Measurements from ENCODE around the gene GATAD2A.
"Not testable (repeated sequence)": the region's sequence is repeated elsewhere in the genome, so short reads cannot be mapped to it uniquely, and the experiment has no call there.

The GATAD2A gene, protein sequence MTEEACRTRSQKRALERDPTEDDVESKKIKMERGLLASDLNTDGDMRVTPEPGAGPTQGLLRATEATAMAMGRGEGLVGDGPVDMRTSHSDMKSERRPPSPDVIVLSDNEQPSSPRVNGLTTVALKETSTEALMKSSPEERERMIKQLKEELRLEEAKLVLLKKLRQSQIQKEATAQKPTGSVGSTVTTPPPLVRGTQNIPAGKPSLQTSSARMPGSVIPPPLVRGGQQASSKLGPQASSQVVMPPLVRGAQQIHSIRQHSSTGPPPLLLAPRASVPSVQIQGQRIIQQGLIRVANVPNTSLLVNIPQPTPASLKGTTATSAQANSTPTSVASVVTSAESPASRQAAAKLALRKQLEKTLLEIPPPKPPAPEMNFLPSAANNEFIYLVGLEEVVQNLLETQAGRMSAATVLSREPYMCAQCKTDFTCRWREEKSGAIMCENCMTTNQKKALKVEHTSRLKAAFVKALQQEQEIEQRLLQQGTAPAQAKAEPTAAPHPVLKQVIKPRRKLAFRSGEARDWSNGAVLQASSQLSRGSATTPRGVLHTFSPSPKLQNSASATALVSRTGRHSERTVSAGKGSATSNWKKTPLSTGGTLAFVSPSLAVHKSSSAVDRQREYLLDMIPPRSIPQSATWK

DNA sequence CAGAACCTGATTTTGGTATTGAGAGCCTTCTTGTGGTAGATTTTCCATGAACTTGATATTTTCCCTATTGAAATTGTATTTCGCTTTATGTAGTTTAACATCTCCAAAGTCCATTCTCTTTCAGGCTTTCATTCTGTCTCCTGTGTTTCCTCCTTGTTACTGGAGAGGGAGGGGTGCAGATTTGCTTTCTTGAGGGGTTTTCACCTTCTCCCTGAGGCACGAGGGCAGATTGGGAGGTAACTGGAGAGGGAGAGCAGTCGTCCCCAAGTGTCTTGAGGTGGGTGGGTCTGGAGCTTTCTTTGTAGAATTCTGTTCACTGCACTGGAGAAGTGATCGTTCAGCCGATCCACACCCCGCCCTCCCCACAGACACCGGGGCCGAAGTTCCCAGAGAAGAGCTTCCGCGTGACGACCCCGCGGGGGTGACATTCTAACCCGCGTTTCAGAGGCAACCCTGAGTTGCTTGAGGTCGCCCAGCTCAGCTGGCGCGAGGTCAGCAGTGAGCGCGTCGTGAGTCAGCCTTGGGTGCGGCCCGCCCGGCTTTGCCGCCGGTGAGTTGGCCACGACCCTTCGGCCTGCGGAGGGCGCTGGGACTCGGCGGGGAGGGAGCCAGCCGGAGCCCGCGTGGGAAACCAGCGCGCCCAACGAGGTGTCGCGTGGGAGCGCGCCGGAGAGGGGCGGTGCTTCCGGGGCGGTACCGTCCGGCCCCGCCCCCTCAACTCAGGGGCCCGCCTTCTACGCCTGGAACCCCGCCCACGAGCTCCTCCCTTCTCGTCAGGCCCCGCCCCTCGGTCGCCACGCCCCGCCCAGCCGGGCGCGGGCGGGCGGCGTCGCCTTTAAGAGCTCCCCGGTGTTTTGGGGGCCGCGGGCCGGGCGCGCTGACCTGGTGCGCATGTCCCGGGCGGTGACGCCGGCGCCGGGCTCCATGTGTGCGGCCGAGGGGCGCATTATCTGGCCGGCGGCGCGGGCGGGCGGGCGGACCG lies at the start of gene GATAD2A:
Gene GATAD2A (plus strand): TSS at position 797 of the 982 bp plus-strand sequence. CDS start 59,671 bp downstream, outside the sequence.
- peak; percentile 86 to 92 for DNase-seq

DNA sequence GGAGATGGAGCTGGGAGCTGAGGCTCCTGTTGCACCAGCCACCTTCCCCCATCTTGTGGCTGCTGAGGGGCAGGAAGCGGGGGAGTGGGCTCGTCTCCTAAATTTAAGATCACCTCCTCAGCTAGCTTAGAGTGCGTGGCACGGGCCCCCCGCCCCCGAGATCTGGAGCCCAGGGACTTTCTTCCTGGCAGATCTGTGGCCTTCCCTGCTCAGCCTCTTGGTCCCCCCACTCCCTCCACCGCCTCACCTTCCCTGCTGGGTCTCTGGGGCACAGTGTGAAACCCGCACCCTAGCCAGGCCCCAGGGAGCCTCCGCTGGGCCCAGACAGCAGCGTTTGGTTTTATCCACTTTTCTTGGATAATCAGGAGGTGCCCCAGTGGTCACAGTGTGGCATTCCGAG lies 49.0 kb upstream of the GATAD2A start:
- DNase-seq: no peak

DNA sequence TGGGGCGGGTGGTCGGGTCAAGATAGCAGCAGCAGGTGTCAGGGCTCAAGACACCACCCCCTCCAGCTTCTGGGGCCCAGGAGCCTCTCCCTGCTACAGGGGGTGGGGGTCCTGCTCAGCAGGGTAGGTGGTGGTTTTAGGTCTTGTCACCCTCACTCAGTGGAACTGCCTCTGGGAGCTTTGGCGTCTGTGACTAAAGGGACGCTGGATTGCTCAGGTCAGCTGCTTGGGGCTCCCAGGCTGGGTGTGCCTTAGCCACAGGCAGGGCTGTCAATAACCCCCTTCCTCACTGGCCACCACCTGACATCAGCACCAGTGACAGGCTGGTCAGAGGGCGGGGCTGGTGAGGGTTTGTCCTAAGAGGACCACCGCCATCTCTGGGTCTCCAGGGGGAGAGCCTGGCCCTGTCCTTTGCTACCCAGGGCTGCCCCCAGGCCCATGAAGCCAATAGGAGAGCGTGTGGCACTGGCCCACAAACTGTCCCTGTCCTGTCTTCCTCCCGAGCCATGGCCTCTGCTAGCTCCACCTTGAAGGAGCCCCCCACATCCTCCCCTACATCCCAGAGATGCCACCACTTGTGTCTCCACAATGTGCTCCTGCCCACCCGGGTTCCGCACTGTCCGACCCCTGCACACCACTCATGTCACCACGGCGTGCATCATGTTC lies 48.4 kb upstream of the GATAD2A start:
- no peak for DNase-seq

DNA sequence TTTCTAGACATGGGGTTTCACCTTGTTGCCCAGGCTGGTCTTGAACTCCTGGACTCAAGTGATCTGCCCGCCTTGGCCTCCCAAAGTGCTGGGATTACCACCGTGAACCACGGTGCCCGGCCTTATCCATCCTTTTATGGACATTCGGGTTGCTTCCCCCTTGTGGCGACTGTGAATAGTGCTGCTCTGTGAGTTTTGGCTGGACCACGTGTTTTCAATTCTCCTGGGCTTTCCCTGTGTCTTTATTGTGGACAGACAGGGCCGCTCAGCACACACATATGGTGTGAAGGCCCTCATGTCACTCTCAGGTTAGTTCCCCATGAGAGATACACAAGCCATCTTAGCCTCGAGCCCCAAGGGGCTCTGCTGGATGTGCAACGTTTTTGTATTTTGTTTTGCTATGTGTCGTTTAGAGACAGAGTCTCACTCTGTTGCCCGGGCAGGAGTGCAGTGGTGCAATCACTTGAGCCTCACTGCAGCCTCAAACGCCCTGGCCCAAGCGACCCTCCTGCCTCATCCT lies 44.3 kb upstream of the GATAD2A start:
- DNase-seq: peak; percentile 73 to 80

DNA sequence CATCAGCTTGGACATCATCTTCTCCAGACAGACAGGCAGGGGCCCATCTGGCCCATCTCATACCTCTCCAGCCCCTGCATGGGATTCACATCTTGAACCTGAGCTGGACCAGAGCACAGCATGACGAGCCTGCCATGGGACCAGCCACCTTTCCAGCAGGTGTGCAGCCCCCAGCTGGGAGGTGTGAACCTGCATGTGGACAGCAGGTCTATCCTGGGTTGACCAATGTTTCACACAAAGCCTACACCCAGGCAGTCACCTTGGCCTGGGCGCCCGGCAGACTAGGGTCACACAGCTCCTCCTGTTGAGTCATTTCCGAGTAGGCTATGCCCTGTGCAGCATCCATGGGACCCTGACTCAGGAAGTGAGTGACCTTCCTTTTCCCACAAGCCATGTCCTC lies 43.4 kb upstream of the GATAD2A start:
- DNase-seq: no peak

DNA sequence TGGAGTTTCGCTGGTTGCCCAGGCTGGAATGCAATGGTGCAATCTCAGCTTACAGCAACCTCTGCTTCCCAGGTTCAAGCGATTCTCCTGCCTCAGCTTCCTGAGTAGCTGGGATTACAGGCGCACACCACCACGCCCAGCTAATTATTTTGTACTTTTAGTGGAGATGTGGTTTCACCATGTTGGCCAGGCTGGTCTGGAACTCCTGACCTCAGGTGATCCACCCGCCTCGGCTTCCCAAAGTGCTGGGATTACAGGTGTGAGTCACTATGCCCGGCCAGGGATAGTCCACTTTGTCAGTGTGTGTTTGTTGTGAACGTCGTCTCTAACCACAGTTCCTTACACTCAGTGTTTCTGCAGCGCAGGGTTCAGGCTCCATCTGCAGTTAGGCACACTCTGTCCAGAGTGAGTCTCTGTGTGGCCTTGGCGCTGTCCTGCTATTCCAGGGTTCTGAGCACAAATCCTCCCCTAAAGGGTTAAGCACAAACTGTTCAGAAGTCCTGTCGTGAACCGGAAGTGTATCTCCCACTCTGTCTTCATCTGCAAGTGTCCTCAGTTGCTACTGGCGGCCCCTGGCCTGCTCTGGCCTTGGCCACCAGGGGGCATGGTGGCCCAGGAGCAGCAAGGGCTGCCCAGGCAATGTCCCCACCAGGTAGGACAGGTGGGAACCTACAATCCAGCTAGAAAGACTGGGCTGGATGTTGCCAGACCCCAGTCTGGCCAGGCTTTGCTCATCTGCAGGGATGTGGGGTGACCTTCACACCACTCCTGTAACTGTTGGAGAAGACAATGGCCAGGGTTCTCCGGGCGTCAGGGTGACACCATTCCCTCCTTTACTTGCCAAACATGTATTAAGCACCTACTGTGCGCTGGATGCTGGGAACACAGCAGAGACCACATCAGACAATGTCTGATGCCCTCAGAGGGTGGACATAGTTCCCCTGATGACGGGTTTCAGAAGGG lies 38.8 kb upstream of the GATAD2A start:
- DNase-seq: peak; percentile 56 to 63

DNA sequence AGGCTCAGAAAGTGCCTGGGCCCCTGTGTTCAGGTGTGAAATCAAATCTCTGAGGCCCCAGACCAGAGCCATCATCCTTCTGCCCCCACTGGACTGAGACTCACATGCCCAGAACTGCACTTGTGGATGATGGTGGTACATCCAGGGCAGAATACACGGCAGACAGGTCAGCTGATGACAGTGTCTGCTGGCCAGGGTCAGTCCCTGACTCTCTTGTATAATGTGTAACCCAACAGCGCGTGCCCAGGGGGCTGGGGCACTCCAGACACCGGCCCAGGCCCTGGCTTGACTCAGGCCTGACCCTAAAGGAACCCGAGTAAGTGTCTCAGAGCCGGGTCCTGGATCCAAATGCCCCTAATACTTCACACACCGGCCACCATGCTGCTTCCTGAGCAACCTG lies 37.4 kb upstream of the GATAD2A start:
- DNase-seq: no peak

DNA sequence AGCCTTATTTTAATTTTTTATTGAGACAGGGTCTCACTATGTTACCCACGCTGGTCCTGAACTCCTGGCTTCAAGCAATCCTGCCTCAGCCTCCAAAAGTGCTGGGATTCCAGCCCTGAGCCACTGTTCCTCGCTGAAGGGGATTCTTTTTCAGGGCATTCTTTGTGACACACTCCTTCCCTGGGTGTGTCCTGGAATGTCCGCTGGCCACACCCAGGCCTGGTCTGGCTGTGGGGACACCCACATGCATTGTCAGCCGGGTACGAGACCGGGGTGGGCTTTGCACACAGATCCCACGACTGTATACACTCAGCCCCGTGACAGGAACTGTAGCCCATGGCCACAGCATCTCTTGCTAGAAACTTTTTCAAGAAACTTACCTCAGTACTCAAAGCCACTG lies 34.4 kb upstream of the GATAD2A start:
- DNase-seq: no peak

DNA sequence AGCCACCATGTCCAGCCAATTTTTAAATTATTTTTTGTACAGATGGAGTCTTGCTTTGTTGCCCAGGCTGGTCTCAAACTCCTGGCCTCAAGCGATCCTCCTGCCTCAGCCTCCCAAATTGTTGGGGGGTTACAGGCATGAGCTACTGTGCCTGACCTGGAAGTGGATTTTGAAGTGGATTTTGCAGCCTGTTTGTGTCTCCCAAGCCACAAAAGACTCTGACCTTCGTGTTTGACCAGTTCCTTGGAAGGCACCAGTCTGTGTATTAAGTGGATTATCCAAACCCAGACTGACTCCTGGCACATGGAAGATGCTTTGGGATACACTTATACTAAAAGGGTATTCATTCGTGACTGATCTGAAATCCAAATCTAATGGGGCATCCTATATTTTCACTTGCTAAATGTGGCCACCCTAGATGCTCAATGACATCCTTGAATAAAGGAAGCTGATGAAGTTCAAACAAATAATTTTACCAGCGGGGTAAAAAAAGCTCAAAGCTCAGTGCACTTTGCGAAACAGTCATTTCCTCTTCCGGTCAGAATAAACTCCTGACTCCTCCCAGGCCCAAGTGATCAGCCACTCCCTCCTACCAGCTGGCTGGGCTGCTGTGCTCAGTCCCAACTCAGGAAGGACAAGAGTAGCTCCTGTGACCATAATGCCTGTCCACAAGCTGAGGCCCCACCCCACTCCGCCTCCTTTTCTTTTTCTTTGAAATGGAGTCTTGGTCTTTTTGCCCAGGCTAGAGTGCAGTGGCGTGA lies 32.6 kb upstream of the GATAD2A start:
- DNase-seq: peak in 1 of 2 experiments; percentile 32

DNA sequence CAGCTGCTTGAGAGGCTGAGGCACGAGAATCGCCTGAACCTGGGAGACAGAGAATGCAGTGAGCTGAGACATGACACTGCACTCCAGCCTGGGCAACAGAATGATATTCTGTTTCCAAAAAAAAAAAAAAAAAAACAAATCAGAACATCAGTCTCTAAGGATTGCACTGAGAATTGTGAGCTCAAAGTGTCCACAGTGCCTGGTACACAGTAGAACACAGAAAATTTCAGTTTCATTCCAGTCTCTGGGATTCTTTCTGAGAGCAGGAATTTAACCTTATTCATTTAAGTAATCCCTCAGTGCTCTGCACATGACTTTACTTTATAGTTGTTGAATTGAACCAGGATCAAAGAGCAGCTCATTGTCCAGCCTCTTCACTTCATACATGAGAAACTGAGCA lies 25.9 kb upstream of the GATAD2A start:
- no peak for DNase-seq

DNA sequence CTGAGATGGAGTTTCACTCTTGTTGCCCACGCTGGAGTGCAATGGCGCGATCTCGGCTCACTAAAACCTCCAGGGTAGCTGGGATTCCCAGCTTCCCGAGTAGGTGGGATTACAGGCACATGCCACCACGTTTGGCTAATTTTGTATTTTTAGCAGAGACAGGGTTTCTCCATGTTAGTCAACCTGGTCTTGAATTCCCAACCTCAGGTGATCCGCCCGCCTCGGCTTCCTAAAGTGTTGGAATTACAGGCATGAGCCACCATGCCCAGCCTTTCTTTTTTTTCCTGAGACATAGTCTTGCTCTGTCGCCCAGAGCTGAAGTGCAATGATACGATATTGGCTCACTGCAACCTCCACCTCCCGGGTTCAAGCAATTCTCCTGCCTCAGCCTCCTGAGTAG lies 25.2 kb upstream of the GATAD2A start:
- not testable (repeated sequence) for DNase-seq

DNA sequence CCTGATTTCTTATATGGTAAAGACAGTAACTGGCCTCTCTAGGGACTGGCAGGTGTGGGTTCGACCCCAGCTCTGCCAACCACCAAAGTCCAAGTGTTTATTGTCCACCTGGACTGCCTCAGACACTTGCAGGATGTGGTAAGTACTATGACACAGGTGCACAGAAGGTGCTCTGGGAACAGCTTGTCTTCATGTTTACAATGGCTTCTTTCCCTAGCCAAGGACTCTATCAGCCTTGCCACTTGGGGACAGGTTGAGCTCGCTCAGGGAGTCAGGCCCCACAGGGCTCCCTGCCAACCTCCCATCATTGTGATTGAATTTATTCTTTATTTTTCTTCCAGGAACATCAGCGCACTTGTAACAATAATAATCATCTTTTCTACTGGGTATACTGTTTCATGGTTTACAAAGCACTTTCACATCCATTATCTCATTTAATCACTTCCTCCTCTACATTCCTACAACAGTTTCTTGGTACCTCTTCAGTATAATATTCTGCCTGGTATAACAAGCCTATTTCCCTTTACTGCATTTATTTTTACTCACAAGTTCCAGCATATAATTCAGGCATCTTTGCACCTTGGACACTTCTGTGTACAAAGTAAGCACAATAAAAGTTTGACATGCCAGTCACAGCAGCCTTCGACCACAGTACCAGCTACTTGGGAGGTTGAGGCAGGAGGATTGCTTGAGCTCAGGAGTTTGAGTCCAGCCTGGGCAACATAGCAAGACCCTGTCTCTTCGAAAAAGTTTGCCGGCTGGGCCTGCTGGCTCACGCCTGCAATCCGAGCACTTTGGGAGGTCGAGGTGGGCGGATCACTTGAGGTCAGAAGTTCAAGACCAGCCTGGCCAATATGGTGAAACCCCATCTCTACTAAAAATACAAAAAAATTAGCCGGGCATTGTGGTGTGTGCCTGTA lies 24.2 kb upstream of the GATAD2A start:
- DNase-seq: peak in 1 of 2 experiments; percentile 16

DNA sequence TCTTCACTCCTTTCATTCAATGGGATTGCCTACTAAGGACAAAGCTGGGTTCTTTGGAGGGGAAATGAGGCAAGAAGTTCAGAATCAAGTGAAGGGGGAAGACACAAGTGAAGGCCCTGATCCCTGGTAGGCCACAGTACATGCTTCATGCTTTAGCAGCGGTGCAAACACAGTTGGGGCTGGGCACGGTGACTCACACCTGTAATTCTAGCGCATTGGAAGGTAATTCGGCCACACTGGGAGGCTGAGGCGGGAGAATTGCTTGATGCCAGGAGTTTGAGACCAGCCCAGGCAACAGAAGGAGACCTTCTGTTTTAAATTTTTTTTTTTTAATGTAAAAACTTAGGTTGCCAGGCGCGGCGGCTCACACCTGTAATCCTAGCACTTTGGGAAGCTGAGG lies 23.4 kb upstream of the GATAD2A start:
- no peak for DNase-seq

DNA sequence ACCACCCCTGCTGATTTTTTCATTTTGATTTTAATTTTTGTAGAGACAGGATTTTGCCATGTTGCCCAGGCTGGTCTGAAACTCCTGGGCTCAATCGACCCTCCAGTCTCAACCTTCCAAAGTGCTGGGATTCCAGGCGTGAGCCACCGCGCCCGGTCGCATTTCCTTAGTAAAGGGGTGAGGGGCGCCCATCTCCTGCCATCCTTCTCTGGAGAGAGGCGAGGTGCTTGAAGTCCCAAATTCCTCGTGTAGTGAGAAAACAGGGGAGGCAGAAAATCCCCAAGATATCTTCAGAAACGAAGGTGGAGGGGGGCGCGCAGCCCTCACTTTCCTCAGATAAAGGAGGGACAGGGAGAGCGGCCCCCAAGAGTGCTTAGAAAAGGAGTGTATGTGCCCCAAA lies 21.0 kb upstream of the GATAD2A start:
- DNase-seq: no peak

DNA sequence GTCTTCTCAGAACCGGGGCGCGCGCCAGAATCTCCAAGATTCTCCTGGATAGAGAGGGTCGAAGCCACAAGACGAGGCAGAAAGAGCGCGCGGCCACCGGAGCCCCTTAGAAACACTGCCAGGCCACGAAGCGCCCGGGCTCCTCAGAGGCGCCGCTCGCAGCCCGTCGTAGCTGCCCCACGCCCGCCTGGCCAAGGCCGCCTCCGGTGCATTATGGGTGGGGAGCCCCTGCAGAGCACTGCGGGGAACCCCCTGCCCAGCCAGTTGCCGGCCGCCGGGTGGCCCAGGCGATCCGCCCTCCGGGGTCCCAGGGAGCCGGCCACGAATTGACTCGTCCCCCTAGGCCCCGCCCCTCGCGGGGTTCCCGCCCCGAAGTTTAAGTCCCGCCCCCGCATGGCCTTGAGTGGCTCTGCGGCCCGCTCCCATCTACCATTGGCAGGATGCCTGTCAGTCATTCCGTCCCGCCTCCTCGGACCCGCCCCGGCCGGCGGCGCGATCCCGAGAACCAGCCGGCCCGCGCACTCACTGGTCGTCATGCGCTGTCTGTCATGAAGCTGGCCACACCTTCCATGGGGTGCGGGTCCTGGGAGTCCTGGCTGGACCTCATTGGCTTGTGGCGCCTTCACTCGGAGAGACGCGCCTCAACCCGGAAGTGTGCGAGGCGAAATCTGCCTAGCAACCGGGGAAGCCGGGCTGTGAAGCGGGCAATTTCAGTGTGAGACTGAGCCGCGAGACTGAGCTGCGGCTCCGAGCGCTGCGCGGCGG lies 20.2 kb upstream of the GATAD2A start:
- peak; percentile 99 for DNase-seq

DNA sequence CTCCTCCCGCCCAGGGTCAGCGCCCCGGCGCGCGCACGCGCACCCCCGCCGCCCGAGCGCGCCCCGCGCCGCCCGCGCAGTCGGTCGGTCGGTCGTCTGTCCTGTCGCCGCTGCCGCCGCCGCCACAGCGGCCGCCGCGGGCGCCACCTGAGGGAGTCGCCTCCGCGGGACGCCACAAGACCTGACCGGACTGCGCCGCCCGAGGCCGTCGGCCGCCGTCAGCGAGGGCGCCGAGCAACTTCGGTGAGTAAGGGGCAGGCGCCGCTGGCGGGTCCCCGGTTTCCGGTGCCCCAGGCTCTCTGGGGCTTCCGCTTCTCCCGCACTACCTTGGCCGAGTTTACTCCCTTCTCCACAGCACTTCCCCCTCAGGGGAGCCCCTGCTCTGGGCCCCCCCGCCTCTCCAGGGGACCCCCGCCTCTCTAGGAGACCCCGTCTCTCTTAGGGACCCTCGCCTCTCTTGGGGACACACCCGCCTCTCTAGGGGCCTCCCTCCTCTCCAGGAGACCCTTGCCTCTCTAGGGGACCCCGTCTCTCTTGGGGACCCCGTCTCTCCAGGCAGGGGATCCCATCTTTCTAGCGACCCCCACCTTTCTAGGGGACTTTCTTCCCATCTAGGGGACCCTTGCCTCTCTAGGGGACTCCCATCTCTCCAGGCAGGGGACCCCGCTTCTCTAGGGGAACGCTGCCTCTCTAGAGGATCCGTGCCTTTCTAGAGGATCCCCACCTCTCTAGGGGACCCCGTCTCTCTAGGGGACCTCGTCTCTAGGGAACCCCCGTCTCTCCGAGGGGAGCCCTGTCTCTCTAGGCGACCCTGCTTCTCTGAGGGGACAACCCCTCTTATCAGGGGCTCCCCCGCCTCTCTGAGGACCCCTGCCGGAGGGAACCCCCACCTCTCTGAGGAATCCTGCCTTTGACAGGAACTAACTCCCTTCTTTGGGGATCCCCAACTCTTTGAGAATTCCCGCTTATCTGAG lies 19.3 kb upstream of the GATAD2A start:
- DNase-seq: peak in 1 of 2 experiments; percentile 48

DNA sequence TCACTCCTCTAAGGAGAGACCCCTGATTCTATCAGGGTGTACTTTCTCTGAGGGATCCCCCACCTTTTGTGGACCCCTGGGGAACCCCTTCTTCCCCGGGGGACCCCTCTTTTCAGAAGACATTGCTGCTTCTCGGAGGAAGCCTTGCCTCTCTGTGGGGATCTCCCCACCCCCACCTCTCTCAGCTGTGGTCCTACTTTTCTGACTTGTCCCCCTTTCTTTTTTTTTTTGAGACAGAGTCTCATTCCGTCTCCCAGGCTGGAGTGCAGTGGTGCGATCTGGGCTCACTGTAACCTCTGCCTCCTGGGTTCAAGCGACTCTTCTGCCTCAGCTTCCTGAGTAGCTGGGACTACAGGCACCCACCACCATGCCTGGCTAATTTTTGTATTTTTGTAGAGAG lies 18.4 kb upstream of the GATAD2A start:
- DNase-seq: no peak

Data from NCI-H2081 (cell line).